Measurements from ENCODE around the gene SHROOM3. TPM values are rescaled to one million over a fixed set of nuclear protein-coding genes. Genes with fewer than 3 reads are reported as not detected.

Gene SHROOM3
- total RNA-seq, 1 donor from 2014 or later: 62.0 TPM

- TF ChIP-seq CTCF (IDR thresholded peaks at IDR 0.05): no peak
- H3K9me3 ChIP-seq: no peaks in the 10 kb centered on the region
- DNase-seq (no peak), ATAC-seq (no peak)
- H3K27me3 ChIP-seq (ENCODE audit: low read depth): no peaks in the 10 kb centered on the region
- no peak overlapping the region for H3K27ac ChIP-seq
- no peaks in the 10 kb centered on the region for H3K36me3 ChIP-seq
- intact Hi-C loops (cut with DNase I): no loop called here
- no peaks in the 10 kb centered on the region for H3K4me1 ChIP-seq
- H3K4me3 ChIP-seq: no peak overlapping the region
Measured at GRCh38 chr4:76649086-76649485, 214.1 kb downstream of the SHROOM3 start.

- no peak for TF ChIP-seq CTCF (IDR thresholded peaks at IDR 0.05)
Measured at GRCh38 chr4:76651616-76652015, 216.6 kb downstream of the SHROOM3 start.

GRCh38 chr4:76652389-76652788 lies 217.4 kb downstream of the SHROOM3 start:
- TF ChIP-seq CTCF (IDR thresholded peaks at IDR 0.05): no peak
- intact Hi-C loops (cut with DNase I): no loop called here
- Histone ChIP-seq H3K4me3 (no peak overlapping the region), H3K27ac (no peak overlapping the region), H3K4me1 (no peaks in the 10 kb centered on the region), H3K27me3 (ENCODE audit: low read depth) (no peaks in the 10 kb centered on the region), H3K9me3 (no peaks in the 10 kb centered on the region), H3K36me3 (no peaks in the 10 kb centered on the region)
- DNase-seq (no peak), ATAC-seq (no peak)

More at GRCh38 chr4:76651616-76652015, 216.6 kb downstream of the SHROOM3 start:
- DNase-seq (no peak), ATAC-seq (no peak)
- intact Hi-C loops (cut with DNase I): no loop called here
- Histone ChIP-seq H3K4me1 (no peaks in the 10 kb centered on the region), H3K9me3 (no peaks in the 10 kb centered on the region), H3K4me3 (no peak overlapping the region), H3K36me3 (no peaks in the 10 kb centered on the region), H3K27me3 (ENCODE audit: low read depth) (no peaks in the 10 kb centered on the region), H3K27ac (no peak overlapping the region)

DNA sequence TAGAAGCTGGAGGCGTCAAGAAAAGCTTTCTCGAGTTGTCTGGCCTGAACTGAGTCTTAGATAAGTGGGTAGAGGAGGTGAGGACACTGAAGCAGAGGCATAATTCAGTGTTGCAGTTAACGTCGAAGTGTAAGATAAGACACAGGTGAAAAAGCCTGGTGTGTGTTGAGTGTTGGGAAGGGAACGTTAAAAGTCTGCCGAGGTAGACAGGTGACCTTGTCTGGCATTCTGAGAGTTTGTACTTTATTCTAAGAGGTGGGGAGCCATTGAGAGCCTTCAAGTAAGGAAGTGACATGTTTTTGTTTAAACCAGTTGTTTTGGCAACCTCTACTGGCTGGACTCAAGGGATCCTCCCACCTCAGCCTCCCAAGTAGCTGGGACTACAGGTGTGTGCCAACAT lies 219.1 kb downstream of the SHROOM3 start:
- Histone ChIP-seq H3K4me3 (no peak overlapping the region), H3K9me3 (no peaks in the 10 kb centered on the region), H3K27ac (peak overlapping the region; percentile 0), H3K36me3 (no peaks in the 10 kb centered on the region), H3K27me3 (ENCODE audit: low read depth) (no peaks in the 10 kb centered on the region), H3K4me1 (no peaks in the 10 kb centered on the region)
- no peak for TF ChIP-seq CTCF (IDR thresholded peaks at IDR 0.05)
- DNase-seq (no peak), ATAC-seq (peak; percentile 74 to 84)
- intact Hi-C loops (cut with DNase I): no loop called here

GRCh38 chr4:76654791-76655190 lies 219.8 kb downstream of the SHROOM3 start:
- Histone ChIP-seq H3K4me1 (no peaks in the 10 kb centered on the region), H3K36me3 (no peaks in the 10 kb centered on the region), H3K27me3 (ENCODE audit: low read depth) (no peaks in the 10 kb centered on the region), H3K9me3 (no peaks in the 10 kb centered on the region), H3K27ac (no peak overlapping the region), H3K4me3 (no peak overlapping the region)
- no peak for DNase-seq
- no peak for ATAC-seq
- no peak for TF ChIP-seq CTCF (IDR thresholded peaks at IDR 0.05)
- intact Hi-C loops (cut with DNase I): no loop called here
